HG03571 (cell line): ENCODE results near the gene MRS2.
"Not testable (repeated sequence)": the region's sequence is repeated elsewhere in the genome, so short reads cannot be mapped to it uniquely, and the experiment has no call there.

ENCODE experiments used
- ATAC-seq: cut with Tn5 transposase; IDR thresholded peaks from one replicate; pipeline ENCODE4 v1.9.1; 2021; ENCODE audit not compliant: unreplicated experiment

Gene MRS2, protein sequence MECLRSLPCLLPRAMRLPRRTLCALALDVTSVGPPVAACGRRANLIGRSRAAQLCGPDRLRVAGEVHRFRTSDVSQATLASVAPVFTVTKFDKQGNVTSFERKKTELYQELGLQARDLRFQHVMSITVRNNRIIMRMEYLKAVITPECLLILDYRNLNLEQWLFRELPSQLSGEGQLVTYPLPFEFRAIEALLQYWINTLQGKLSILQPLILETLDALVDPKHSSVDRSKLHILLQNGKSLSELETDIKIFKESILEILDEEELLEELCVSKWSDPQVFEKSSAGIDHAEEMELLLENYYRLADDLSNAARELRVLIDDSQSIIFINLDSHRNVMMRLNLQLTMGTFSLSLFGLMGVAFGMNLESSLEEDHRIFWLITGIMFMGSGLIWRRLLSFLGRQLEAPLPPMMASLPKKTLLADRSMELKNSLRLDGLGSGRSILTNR

DNA sequence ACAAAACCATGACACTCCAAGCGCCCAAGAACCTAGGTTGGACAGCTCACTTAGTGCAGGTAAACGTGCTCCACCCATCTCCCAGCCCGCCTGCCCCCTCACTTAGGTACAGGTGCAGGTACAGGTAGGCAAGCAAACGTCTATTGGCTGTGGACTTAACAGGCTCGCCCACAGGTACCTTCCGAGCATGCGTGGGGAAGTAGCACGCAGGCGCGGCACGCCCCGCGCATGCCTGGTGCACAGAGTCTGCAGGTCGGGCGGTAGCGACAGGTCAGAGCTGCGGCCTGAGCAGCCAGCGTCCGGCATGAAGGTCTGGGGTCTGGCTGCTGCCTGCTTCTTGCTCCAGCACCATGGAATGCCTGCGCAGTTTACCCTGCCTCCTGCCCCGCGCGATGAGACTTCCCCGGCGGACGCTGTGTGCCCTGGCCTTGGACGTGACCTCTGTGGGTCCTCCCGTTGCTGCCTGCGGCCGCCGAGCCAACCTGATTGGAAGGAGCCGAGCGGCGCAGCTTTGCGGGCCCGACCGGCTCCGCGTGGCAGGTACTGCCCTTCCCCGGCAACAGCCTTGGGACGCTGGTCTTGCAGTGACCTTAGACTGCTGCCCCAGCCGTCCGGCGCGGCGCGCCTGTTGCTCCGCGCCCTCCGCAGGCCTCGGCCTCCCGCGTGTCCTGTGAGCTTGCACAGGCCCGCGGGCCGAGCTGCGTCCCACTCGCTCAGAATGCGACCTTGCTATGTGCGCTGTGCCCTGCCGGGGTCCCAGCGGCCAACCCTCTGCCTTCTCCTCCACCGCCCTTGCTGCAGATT, at the start of gene MRS2:
Gene MRS2, plus strand, starts transcription at position 240 of the 804 bp plus-strand sequence. Its CDS starts 111 bp downstream, at position 351.
- ATAC-seq: peak; percentile 95

GRCh38 chr6:24353861-24354260, 48.9 kb upstream of the MRS2 start:
- no peak for ATAC-seq

- ATAC-seq: no peak
Measured at GRCh38 chr6:24355393-24355792, 47.3 kb upstream of the MRS2 start.

GRCh38 chr6:24356310-24356973, 46.3 kb upstream of the MRS2 start:
- ATAC-seq: no peak

DNA sequence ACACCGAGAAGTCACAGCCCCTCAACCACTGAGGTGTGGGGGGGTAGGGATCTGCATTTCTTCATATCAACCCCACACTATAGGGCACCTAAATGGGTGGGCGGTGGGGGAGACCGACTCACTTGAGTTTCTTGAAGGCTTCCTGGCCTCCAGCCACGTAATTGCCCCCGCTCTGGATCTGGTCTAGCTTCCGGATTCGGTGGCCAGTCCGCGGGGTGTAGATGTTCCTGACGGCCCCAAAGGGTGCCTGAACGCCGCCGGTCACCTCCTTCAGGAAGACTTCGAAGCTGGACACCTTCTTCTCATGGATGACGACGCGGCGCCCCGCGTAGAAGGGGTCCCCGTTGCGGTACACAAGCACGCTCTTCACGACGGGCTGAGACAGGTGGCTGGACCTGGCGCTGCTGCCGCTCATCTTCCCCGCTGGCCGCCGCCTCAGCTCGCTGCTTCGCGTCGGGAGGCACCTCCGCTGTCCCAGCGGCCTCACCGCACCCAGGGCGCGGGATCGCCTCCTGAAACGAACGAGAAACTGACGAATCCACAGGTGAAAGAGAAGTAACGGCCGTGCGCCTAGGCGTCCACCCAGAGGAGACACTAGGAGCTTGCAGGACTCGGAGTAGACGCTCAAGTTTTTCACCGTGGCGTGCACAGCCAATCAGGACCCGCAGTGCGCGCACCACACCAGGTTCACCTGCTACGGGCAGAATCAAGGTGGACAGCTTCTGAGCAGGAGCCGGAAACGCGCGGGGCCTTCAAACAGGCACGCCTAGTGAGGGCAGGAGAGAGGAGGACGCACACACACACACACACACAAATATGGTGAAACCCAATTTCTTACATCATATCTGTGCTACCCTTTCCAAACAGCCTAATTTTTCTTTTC, 45.2 kb upstream of the MRS2 start, which contains the start of gene DCDC2:
Gene DCDC2, minus strand, starts transcription at position 724 of the 883 bp plus-strand sequence. Its CDS starts 309 bp downstream, at position 415.
- no peak for ATAC-seq

- ATAC-seq: no peak
Measured at GRCh38 chr6:24358219-24358821, 44.4 kb upstream of the MRS2 start.

- peak; percentile 83 for ATAC-seq
Measured at GRCh38 chr6:24359640-24360454, 42.9 kb upstream of the MRS2 start.

DNA sequence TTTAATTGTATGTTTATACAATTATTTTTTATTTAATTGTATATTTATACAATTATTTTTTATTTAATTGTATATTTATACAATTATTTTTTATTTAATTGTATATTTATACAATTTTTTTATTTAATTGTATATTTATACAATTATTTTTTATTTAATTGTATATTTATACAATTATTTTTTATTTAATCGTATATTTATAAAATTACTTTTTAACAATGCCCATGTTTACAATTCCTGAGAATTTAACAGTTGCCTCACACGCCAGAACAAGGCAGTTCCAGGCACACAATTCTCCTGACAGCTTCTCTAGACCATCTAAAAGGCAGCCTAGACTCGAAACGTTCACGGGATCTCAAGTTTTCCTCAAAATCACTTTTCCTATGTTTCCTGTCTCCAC, 40.4 kb upstream of the MRS2 start:
- ATAC-seq: not testable (repeated sequence)

DNA sequence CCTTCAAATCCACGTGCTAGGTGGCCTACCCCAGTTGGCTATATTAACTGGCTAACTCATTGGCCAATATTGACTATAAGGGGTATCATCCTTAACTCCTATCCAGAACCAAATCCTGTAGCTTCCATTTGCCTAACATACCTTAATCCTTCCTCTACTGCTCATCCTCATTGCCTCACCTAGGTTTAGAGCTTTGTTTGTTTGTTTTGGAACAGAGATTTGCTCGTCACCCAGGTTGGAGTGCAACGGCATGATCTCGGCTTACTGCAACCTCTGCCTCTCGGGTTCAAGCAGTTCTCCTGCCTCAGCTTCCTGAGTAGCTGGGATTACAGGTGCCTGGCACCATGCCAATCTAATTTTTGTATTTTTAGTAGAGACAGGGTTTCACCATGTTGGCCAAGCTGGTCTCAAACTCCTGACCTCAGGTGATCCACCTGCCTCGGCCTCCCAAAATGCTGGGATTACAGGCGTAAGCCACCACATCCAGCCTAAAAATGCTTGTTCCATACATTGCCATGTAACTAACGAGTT, 37.6 kb upstream of the MRS2 start:
- not testable (repeated sequence) for ATAC-seq

DNA sequence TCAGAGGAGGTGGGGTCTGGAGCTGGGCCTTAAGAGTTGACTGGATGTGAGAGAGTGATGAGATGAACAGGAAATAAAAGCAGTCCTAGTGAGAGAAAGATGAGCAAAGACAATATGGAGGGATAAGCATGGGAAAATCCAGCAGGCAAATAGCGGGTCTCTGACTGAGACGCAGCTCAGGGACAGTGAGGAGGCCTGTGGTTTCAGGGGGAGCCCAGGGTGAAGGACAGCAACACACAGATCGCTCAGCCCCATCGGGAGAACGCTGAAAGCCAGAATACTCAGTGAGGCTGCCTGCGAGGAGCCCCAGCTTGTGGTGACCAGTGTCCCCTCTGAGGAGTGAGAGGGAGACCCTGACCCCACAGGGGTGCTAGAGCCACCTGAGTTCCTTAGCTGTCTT, 28.1 kb upstream of the MRS2 start:
- ATAC-seq: no peak

DNA sequence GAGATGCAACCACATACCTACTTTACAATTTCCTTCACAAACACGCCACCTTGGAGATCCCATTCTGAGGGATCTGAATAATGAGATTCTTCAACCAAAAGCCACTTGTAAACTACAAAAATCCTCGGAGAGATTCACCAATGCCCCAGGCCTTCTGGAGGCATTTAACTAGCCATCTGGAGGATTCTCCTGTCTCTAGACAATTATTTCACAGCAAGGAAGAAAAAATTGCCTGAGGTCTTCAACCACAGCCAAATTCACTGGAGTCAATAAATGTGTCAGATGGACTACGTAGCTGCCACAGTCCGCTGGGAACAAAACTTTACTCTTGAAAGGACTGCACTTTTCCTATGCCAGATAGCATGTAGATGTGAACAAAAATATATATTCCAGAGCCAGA, 25.9 kb upstream of the MRS2 start:
- no peak for ATAC-seq

DNA sequence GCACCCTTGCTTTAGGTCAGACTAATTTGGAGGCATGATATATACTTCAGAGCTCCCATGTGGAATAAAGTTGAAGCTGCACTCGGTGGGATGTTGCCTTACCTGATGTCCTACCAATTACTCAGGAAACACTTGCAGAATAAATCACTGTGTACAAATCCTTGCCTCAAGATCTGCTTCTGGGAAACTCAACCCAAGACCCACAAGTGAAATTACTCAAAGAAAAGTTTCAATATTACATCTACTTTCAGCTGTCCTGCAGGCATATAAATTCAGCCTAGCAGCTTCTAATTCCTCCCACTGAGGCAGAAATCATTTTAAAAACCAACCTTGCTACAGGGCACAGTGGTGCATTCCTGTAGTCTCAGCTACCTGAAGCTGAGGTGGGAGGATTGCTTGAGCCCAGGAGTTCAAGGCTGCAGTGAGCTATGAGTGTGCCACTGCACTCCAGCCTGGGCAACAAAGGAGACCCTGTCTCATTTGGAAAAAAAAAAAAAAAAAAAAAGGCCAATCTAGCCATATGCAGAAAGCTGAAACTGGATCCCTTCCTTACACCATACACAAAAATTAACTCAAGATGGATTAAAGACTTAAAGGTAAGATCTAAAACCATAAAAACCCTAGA, 24.2 kb upstream of the MRS2 start:
- no peak for ATAC-seq

DNA sequence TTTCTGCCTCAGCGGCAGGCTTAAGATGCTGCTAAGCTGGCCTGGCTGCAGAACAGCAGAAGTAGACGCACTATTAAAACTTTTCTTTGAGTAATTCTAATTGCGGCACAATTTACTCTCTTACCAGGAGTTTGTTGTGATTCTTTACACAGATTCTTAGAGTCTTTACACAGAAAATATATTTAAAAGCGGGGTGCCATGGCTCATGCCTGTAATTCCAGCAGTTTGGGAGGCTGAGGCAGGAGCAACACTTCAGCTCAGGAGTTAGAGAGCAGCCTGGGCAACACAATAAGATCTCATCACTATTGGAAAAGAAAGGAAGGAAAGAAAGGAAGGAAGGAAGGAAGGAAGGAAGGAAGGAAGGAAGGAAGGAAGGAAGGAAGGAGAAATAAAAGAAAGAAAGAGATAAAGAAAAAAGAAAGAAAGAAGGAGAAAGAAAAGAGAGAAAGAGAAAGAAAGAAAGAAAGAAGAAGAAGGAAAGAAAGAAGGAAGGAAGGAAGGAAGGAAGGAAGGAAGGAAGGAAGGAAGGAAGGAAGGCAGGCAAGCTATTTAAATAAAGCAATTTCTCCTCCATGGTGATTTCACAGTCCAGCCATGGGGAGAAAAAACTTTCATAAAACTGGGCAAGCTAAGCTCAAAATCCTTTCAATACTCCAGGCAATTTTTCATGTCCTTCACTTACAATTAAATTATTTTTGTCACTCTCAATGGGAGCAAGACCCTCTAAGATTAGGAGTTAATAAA, 21.1 kb upstream of the MRS2 start:
- ATAC-seq: no peak

GRCh38 chr6:24382220-24382540, 20.6 kb upstream of the MRS2 start:
- no peak for ATAC-seq

- ATAC-seq: not testable (repeated sequence)
Measured at GRCh38 chr6:24382891-24383494, 19.7 kb upstream of the MRS2 start.

DNA sequence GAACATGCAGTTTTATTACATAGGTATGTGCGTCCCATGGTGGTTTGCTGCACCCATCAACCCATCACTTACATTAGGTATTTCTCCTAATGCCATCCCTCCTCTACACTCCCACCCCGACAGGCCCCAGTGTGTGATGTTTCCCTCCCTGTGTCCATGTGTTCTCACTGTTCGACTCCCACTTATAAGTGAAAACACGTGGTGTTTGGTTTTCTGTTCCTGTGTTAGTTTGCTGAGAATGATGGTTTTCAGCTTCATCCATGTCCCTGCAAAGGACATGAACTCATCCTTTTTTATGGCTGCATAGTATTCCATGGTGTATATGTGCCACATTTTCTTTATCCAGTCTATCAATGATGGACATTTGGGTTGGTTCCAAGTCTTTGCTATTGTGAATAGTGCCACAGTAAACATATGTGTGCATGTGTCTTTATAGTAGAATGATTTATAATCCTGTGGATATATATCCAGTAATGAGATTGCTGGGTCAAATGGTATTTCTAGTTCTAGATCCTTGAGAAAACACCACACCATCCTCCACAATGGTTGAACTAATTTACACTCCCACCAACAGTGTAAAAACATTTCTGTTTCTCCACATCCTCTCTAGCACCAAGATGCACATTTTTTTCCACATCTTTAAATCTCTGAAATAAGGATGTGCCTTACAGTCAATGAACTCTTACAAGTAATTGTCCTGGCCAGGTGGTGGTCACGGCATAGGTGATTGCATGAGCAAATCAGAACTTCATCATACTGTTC, 18.2 kb upstream of the MRS2 start:
- not testable (repeated sequence) for ATAC-seq
